CD4-positive, alpha-beta T cell (primary cell): Measurements from ENCODE around the gene ABHD16A. TPM values are rescaled to one million over a fixed set of nuclear protein-coding genes. Genes with fewer than 3 reads are reported as not detected.

Source experiments
- ATAC-seq: fragments of 200-7000 bp; cut with Tn5 transposase; one replicate; pipeline ENCODE4 v1.10.0; 2022; ENCODE audit warnings: mild to moderate bottlenecking; ENCODE audit not compliant: poor library complexity
- CTCF ChIA-PET: fragments of 350-600 bp; sonication (Branson Sonifier 250); formaldehyde crosslinking; loops from one replicate; lab custom pipeline; 2021; ENCODE audit warnings: antibody characterized with exemption, inconsistent platforms; lab: Charles Lee
- POLR2A ChIA-PET: fragments of 350-600 bp; sonication (Branson Sonifier 250); formaldehyde crosslinking; loops from one replicate; lab custom pipeline; 2021; ENCODE audit warnings: antibody characterized with exemption, inconsistent platforms; lab: Charles Lee
- DNase-seq, 14 experiments: peaks; one replicate each; pipeline ENCODE4 v3.0.0-alpha.2; 2013 to 2020; ENCODE audit warnings: mixed read lengths in 2 of 14
- H3K27ac ChIP-seq, 2 donors: one replicate each; pipeline versions ENCODE4 v1.5.1 to v1.7.0; 2013; ENCODE audit warnings: low read length in 2 of 2, low read depth in 1 of 2, mild to moderate bottlenecking in 1 of 2
- H3K27me3 ChIP-seq, 2 experiments: 1 replicate in 1 of 2; 2 replicates in 1 of 2; pipeline versions ENCODE4 v1.6.1 to v1.7.0; 2013; ENCODE audit warnings: low read length in 2 of 2, control low read depth in 1 of 2, mild to moderate bottlenecking in 1 of 2, moderate library complexity in 1 of 2; ENCODE audit not compliant: insufficient read depth in 2 of 2, control insufficient read depth in 1 of 2
- H3K36me3 ChIP-seq: one replicate; pipeline ENCODE4 v1.6.1; 2013; ENCODE audit warnings: low read length, control low read depth; ENCODE audit not compliant: insufficient read depth
- H3K4me1 ChIP-seq: one replicate; pipeline ENCODE4 v1.6.1; 2013; ENCODE audit warnings: low read length, control low read depth; ENCODE audit not compliant: insufficient read depth
- H3K4me3 ChIP-seq: one replicate; pipeline ENCODE4 v1.5.1; 2013; ENCODE audit warnings: mild to moderate bottlenecking, low read length, moderate library complexity
- H3K9me3 ChIP-seq, 2 experiments: 1 replicate in 1 of 2; 2 replicates in 1 of 2; pipeline versions ENCODE4 v1.6.1 to v1.7.0; 2013; ENCODE audit warnings: low read length in 2 of 2, mild to moderate bottlenecking in 2 of 2, control low read depth in 1 of 2, moderate library complexity in 1 of 2; ENCODE audit not compliant: control insufficient read depth in 1 of 2, insufficient read depth in 1 of 2
- H3K27ac Mint-ChIP-seq: one replicate; pipeline ENCODE4 v1.8.0; 2020; ENCODE audit warnings: mixed read lengths
- H3K27me3 Mint-ChIP-seq: one replicate; pipeline ENCODE4 v1.8.0; 2021; ENCODE audit warnings: mixed read lengths
- H3K36me3 Mint-ChIP-seq: one replicate; pipeline ENCODE4 v1.8.0; 2021; ENCODE audit warnings: low read depth, mixed read lengths
- H3K4me1 Mint-ChIP-seq: one replicate; pipeline ENCODE4 v1.8.0; 2021; ENCODE audit warnings: low read depth, mixed read lengths
- H3K4me3 Mint-ChIP-seq: one replicate; pipeline ENCODE4 v1.8.0; 2020; ENCODE audit warnings: mild to moderate bottlenecking, mixed read lengths
- H3K9me3 Mint-ChIP-seq: one replicate; pipeline ENCODE4 v1.8.0; 2020; ENCODE audit warnings: mixed read lengths
- CTCF ChIP-seq: fragments of 200-600 bp; IDR thresholded peaks from one replicate; pipeline ENCODE4 v1.8.0; 2022; ENCODE audit warnings: antibody characterized with exemption, mild to moderate bottlenecking
- intact Hi-C, 2 experiments: fragments of 100-400 bp; cut with DNase I in 1 of 2; cut with micrococcal nuclease in 1 of 2; formaldehyde crosslinking; loops; one replicate each; pipeline versions ENCODE4 v1.15.1 to v1.9.0; 2023 to 2025; cut with DNase I, micrococcal nuclease
- total RNA-seq, 174 experiments: library from RNA in 2 of 174; stranded (reverse) in 2 of 174; gene quantifications; one replicate each; pipeline ENCODE4 v1.2.3 and lab custom pipeline; 2021 to 2026

The ABHD16A gene
- total RNA-seq, 2 experiments from 2014 or later = 52.3 to 59.3 TPM

- no peak overlapping the region for H3K27ac ChIP-seq
- TF ChIP-seq CTCF = no peak
- H3K9me3 ChIP-seq = no peaks in the 10 kb centered on the region
- DNase-seq (no peak), ATAC-seq (no peak)
- peaks cover 73% of the 10 kb centered on the region for H3K4me1 Mint-ChIP-seq
- H3K27me3 Mint-ChIP-seq = no peaks in the 10 kb centered on the region
- no peak overlapping the region for H3K4me3 ChIP-seq
- intact Hi-C loops = loop anchor here in 1 of 2 experiments (5.0 kb wide), 1 partner anchor 107 kb away; the partner anchor contains the start of genes ATP6V1G2 and NFKBIL1
- peaks cover 45% of the 10 kb centered on the region for H3K36me3 Mint-ChIP-seq
- H3K27ac Mint-ChIP-seq = peak overlapping the region; percentile 76
- H3K4me3 Mint-ChIP-seq = peak overlapping the region; percentile 66
- POLR2A ChIA-PET = interaction anchor here (0.7 to 5.1 kb wide), 7 partner anchors 9 to 1512 kb away, joined by 3 to 250 read pairs (median 12); partner anchors contain the start of genes ABHD16A, C6orf47, CSNK2B and GPANK1
- no peaks in the 10 kb centered on the region for H3K9me3 Mint-ChIP-seq
- H3K27me3 ChIP-seq = no peaks in the 10 kb centered on the region
- peaks cover 27% of the 10 kb centered on the region for H3K36me3 ChIP-seq
- CTCF ChIA-PET = interaction anchor here (0.6 to 1.6 kb wide), 3 partner anchors 10 to 175 kb away, joined by 3 to 5 read pairs (median 4); partner anchors contain the start of genes GPANK1 and VARS1
- H3K4me1 ChIP-seq = peaks cover 58% of the 10 kb centered on the region
Observed at GRCh38 chr6:31654574-31655348, 48.4 kb downstream of the ABHD16A start.

- ChIA-PET CTCF (interaction anchor here (0.7 to 2.9 kb wide), 12 partner anchors 8 to 142 kb away, joined by 3 to 9 read pairs (median 3); partner anchors contain the start of genes C6orf47, CSNK2B, GPANK1 and LST1), POLR2A (interaction anchor here (0.6 to 5.1 kb wide), 41 partner anchors 11 to 1665 kb away, joined by 3 to 250 read pairs (median 5); partner anchors contain the start of genes ABHD16A, ATF6B, C6orf47 and CSNK2B)
- Mint-ChIP-seq H3K9me3 (no peaks in the 10 kb centered on the region), H3K4me3 (peak overlapping the region; percentile 97), H3K36me3 (peaks cover 52% of the 10 kb centered on the region), H3K4me1 (peaks cover 65% of the 10 kb centered on the region), H3K27me3 (no peaks in the 10 kb centered on the region), H3K27ac (peak overlapping the region; percentile 98)
- DNase-seq (peak in 4 of 14 experiments; percentile 14 to 93 (median 80)), ATAC-seq (peak; percentile 70)
- no peaks in the 10 kb centered on the region for H3K9me3 ChIP-seq
- H3K27ac ChIP-seq = peak overlapping the region; percentile 99
- H3K27me3 ChIP-seq = no peaks in the 10 kb centered on the region
- H3K4me3 ChIP-seq = peak overlapping the region; percentile 63
- H3K4me1 ChIP-seq = peaks cover 46% of the 10 kb centered on the region
- H3K36me3 ChIP-seq = peaks cover 33% of the 10 kb centered on the region
- TF ChIP-seq CTCF = no peak
- intact Hi-C loops = loop anchor here (1.0 to 5.0 kb wide), 7 partner anchors 7 to 209 kb away; partner anchors contain the start of genes C6orf47 (in 2 of the 2), PRRC2A (in 2 of the 2), ABHD16A (in 1 of the 2) and ATP6V1G2 (in 1 of the 2)
Observed at GRCh38 chr6:31652925-31653724, 50.0 kb downstream of the ABHD16A start.
